CD4-positive, CD25-positive, alpha-beta regulatory T cell (primary cell): ENCODE measurements around the gene FKBP5. TPM values are rescaled to one million over a fixed set of nuclear protein-coding genes. Genes with fewer than 3 reads are reported as not detected.
"Not testable (repeated sequence)": the region's sequence is repeated elsewhere in the genome, so short reads cannot be mapped to it uniquely, and the experiment has no call there.

Source experiments
- ATAC-seq, 2 donors: fragments of 150-1000 bp; cut with Tn5 transposase; one replicate each; pipeline ENCODE4 v1.10.0; 2021; ENCODE audit warnings: low read depth in 2 of 2, moderate number of reproducible peaks in 2 of 2, moderate library complexity in 1 of 2
- DNase-seq, 3 donors: peaks; one replicate each; pipeline versions ENCODE4 v3.0.0 to v3.0.0-alpha.2; 2012 to 2022; ENCODE audit warnings: mixed read lengths in 1 of 3
- H3K27ac ChIP-seq: one replicate; pipeline ENCODE4 v1.7.0; 2013; ENCODE audit warnings: mild to moderate bottlenecking, low read length; ENCODE audit not compliant: insufficient read depth, poor library complexity, severe bottlenecking
- H3K27me3 ChIP-seq: one replicate; pipeline ENCODE4 v1.7.0; 2013; ENCODE audit warnings: low read length; ENCODE audit not compliant: control insufficient read depth, insufficient read depth
- H3K36me3 ChIP-seq: one replicate; pipeline ENCODE4 v1.7.0; 2013; ENCODE audit warnings: mild to moderate bottlenecking, low read length, moderate library complexity; ENCODE audit not compliant: control insufficient read depth, insufficient read depth
- H3K4me1 ChIP-seq: 2 replicates; pipeline ENCODE4 v1.7.0; 2013; ENCODE audit warnings: mild to moderate bottlenecking, low read length; ENCODE audit not compliant: insufficient read depth, control insufficient read depth, poor library complexity, severe bottlenecking
- H3K4me3 ChIP-seq: one replicate; pipeline ENCODE4 v1.7.0; 2013; ENCODE audit warnings: low read depth, mild to moderate bottlenecking, low read length, moderate library complexity
- H3K9me3 ChIP-seq, 2 experiments: 1 replicate in 1 of 2; 2 replicates in 1 of 2; pipeline ENCODE4 v1.7.0; 2013; ENCODE audit warnings: low read length in 2 of 2, mild to moderate bottlenecking in 1 of 2, moderate library complexity in 1 of 2; ENCODE audit not compliant: control insufficient read depth in 2 of 2
- H3K27ac Mint-ChIP-seq, 3 donors: one replicate each; pipeline ENCODE4 v1.8.0; 2020 to 2022; ENCODE audit warnings: mild to moderate bottlenecking in 3 of 3, mixed read lengths in 3 of 3, moderate library complexity in 2 of 3
- H3K27me3 Mint-ChIP-seq: one replicate; pipeline ENCODE4 v1.8.0; 2022; ENCODE audit warnings: mild to moderate bottlenecking, mixed read lengths
- H3K36me3 Mint-ChIP-seq: one replicate; pipeline ENCODE4 v1.8.0; 2020; ENCODE audit warnings: mixed read lengths
- H3K4me1 Mint-ChIP-seq, 4 donors: one replicate each; pipeline ENCODE4 v1.8.0; 2020 to 2022; ENCODE audit warnings: mixed read lengths in 4 of 4, mild to moderate bottlenecking in 1 of 4
- H3K4me3 Mint-ChIP-seq, 4 donors: one replicate each; pipeline ENCODE4 v1.8.0; 2020 to 2022; ENCODE audit warnings: mild to moderate bottlenecking in 4 of 4, mixed read lengths in 4 of 4, moderate library complexity in 3 of 4
- H3K9me3 Mint-ChIP-seq, 7 donors: one replicate each; pipeline ENCODE4 v1.8.0; 2020 to 2022; ENCODE audit warnings: mixed read lengths in 7 of 7, mild to moderate bottlenecking in 3 of 7, moderate library complexity in 2 of 7
- polyA plus RNA-seq, 4 donors: library from polyadenylated mRNA; unstranded; fragments of 300-500 nt; fragmentation: Illumina TruSeq; gene quantifications; one replicate each; pipeline ENCODE4 v1.2.3, GENCODE V29; 2021
- total RNA-seq: library from RNA; stranded (reverse); gene quantifications from one replicate; pipeline ENCODE4 v1.2.3, GENCODE V29; 2022

The FKBP5 gene
- total and polyA plus RNA-seq, 5 donors from 2014 or later = 27.5 to 157 (median 71.0) TPM

- no peaks in the 10 kb centered on the region for H3K4me1 ChIP-seq
- DNase-seq (no peak), ATAC-seq (no peak)
- no peaks in the 10 kb centered on the region for H3K27me3 ChIP-seq
- peak overlapping the region in 1 of 3 donors; percentile 2 for H3K27ac Mint-ChIP-seq
- no peak overlapping the region for H3K27ac ChIP-seq
- H3K9me3 ChIP-seq = no peaks in the 10 kb centered on the region
- H3K4me3 Mint-ChIP-seq = no peak overlapping the region
- no peak overlapping the region for H3K4me3 ChIP-seq
- H3K9me3 Mint-ChIP-seq = peaks cover 0 to under 1% (median 0%) of the 10 kb centered on the region in 7 donors
- no peaks in the 10 kb centered on the region for H3K27me3 Mint-ChIP-seq
- no peaks in the 10 kb centered on the region for H3K36me3 ChIP-seq
- no peaks in the 10 kb centered on the region for H3K4me1 Mint-ChIP-seq
- no peaks in the 10 kb centered on the region for H3K36me3 Mint-ChIP-seq
These were observed 10.1 kb upstream of the FKBP5 start for GRCh38 chr6:35698858-35699257.

DNA sequence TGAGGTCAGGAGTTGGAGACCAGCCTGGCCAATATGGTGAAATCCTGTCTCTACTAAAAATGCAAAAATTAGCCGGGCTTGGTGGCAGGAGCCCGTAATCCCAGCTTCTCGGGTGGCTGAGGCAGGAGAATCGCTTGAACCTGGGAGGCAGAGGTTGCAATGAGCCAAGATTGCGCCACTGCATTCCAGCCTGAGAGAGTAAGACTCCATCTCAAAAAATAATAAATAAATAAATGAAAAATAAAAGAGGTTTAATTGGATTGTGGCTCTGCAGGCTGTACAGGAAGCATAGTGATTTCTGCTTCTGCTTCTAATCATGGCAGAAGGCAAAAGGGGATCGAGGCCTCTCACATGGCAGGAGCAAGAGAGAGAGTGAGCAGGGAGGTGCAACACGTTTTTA lies 9.7 kb upstream of the FKBP5 start:
- not testable (repeated sequence) for H3K27ac ChIP-seq, H3K4me3 Mint-ChIP-seq, ATAC-seq, H3K4me3 ChIP-seq, H3K27me3 ChIP-seq, DNase-seq, H3K4me1 ChIP-seq, H3K4me1 Mint-ChIP-seq, H3K9me3 ChIP-seq, H3K36me3 Mint-ChIP-seq, H3K36me3 ChIP-seq, H3K9me3 Mint-ChIP-seq, H3K27ac Mint-ChIP-seq, H3K27me3 Mint-ChIP-seq

DNA sequence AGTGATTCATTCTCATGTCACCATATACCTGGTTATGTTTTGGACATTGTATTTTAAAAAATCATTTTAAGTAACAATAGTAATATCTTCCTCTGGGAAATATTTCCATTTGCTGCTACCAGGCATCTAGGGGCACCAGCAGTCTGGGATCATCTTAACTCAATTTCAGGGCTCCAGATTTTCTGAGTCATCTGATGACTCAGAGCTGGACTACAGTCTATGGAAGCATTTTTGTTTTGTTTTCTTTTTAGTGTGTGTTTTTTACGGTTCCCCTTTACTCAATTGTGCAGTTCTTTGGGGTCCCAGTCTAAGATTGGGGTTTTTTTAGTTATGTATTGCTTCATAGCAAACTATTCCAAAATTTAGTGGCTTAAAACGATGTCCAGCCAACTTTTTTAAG lies 5.7 kb upstream of the FKBP5 start:
- H3K36me3 ChIP-seq = no peaks in the 10 kb centered on the region
- Mint-ChIP-seq H3K27me3 (no peaks in the 10 kb centered on the region), H3K27ac (no peak overlapping the region), H3K4me3 (no peak overlapping the region), H3K36me3 (no peaks in the 10 kb centered on the region), H3K4me1 (peaks cover 0 to 2% (median 0%) of the 10 kb centered on the region in 4 donors), H3K9me3 (no peaks in the 10 kb centered on the region)
- H3K4me3 ChIP-seq = no peak overlapping the region
- no peaks in the 10 kb centered on the region for H3K27me3 ChIP-seq
- H3K9me3 ChIP-seq = no peaks in the 10 kb centered on the region
- ATAC-seq (no peak), DNase-seq (no peak)
- H3K27ac ChIP-seq = no peak overlapping the region
- H3K4me1 ChIP-seq = no peaks in the 10 kb centered on the region

DNA sequence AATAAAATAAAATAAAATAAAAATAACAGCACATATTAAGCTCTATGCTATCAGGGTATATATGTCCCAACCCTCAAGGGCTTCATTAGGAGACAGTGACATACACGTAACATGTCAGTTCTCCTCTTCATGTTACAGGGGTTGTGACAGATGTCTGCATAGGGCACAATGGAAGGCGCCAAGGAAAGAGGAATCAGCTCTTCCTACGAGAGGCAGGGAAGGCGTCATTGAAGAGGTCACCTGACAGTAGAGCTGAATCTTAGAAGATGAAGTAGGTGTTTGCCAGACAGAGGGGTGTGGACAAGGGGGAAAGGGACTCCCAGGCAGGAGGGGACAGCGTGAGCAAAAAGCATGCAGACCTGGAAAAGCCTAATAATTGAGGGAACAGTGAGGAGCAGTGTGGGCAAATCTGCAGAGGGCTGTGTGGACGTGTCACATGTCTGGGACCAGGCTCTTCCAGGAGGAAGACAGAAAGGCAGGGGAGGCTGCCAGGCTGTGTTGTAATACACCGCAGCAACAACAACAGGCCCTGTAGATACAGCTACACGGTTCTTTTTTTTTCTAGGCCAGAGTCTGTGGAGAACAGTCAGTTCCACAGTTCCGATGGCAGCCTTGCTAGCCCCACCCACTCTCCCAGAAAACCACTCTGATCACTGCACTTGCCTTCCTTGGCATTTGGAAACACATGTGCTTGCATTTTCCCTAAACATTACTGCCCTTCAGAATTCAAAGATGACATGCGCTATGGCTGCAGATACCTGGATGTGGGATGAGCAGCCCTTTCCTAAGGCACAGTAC lies 2.5 kb upstream of the FKBP5 start:
- Histone ChIP-seq H3K36me3 (no peaks in the 10 kb centered on the region), H3K9me3 (no peaks in the 10 kb centered on the region), H3K27me3 (no peaks in the 10 kb centered on the region), H3K27ac (no peak overlapping the region), H3K4me1 (peaks cover 19% of the 10 kb centered on the region), H3K4me3 (no peak overlapping the region)
- Mint-ChIP-seq H3K4me3 (no peak overlapping the region), H3K27ac (peak overlapping the region in 1 of 3 donors; percentile 62), H3K36me3 (no peaks in the 10 kb centered on the region), H3K4me1 (peaks cover 5 to 16% (median 9%) of the 10 kb centered on the region in 4 donors), H3K9me3 (no peaks in the 10 kb centered on the region), H3K27me3 (peaks cover 5% of the 10 kb centered on the region)
- no peak for DNase-seq
- no peak for ATAC-seq

GRCh38 chr6:35690484-35690883 lies 1.8 kb upstream of the FKBP5 start:
- peak overlapping the region in 1 of 4 donors; percentile 93 for H3K4me3 Mint-ChIP-seq
- no peak overlapping the region for H3K27ac ChIP-seq
- no peak overlapping the region for H3K4me3 ChIP-seq
- H3K27me3 ChIP-seq = no peaks in the 10 kb centered on the region
- DNase-seq = no peak
- peaks cover 19% of the 10 kb centered on the region for H3K4me1 ChIP-seq
- no peak for ATAC-seq
- no peak overlapping the region for H3K27ac Mint-ChIP-seq
- peaks cover 5% of the 10 kb centered on the region for H3K27me3 Mint-ChIP-seq
- H3K36me3 Mint-ChIP-seq = no peaks in the 10 kb centered on the region
- no peaks in the 10 kb centered on the region for H3K9me3 Mint-ChIP-seq
- no peaks in the 10 kb centered on the region for H3K9me3 ChIP-seq
- no peaks in the 10 kb centered on the region for H3K36me3 ChIP-seq
- H3K4me1 Mint-ChIP-seq = peaks cover 5 to 16% (median 11%) of the 10 kb centered on the region in 4 donors

DNA sequence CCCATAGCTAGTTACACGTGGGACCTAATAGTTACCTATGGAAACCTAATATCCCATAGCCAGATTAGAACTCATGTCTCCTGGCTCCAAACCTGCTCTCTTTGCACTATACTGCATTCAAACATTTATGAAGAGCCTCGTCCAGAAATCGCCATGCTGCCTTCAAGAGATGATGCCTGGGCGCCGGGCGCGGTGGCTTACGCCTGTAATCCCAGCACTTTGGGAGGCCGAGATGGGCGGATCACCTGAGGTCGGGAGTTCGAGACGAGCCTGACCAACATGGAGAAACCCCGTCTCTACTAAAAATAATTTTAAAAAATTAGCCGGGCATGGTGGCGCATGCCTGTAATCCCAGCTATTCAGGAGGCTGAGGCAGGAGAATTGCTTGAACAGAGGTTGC lies 1.3 kb upstream of the FKBP5 start:
- H3K36me3 ChIP-seq, H3K9me3 Mint-ChIP-seq, H3K27me3 ChIP-seq, H3K36me3 Mint-ChIP-seq, H3K27ac Mint-ChIP-seq, DNase-seq, H3K4me3 ChIP-seq, ATAC-seq, H3K9me3 ChIP-seq, H3K27ac ChIP-seq, H3K27me3 Mint-ChIP-seq: not testable (repeated sequence)
- peak overlapping the region; percentile 69 to 93 (median 88) for H3K4me3 Mint-ChIP-seq
- H3K4me1 Mint-ChIP-seq = peaks cover 5 to 16% (median 11%) of the 10 kb centered on the region in 4 donors
- H3K4me1 ChIP-seq = peaks cover 19% of the 10 kb centered on the region

DNA sequence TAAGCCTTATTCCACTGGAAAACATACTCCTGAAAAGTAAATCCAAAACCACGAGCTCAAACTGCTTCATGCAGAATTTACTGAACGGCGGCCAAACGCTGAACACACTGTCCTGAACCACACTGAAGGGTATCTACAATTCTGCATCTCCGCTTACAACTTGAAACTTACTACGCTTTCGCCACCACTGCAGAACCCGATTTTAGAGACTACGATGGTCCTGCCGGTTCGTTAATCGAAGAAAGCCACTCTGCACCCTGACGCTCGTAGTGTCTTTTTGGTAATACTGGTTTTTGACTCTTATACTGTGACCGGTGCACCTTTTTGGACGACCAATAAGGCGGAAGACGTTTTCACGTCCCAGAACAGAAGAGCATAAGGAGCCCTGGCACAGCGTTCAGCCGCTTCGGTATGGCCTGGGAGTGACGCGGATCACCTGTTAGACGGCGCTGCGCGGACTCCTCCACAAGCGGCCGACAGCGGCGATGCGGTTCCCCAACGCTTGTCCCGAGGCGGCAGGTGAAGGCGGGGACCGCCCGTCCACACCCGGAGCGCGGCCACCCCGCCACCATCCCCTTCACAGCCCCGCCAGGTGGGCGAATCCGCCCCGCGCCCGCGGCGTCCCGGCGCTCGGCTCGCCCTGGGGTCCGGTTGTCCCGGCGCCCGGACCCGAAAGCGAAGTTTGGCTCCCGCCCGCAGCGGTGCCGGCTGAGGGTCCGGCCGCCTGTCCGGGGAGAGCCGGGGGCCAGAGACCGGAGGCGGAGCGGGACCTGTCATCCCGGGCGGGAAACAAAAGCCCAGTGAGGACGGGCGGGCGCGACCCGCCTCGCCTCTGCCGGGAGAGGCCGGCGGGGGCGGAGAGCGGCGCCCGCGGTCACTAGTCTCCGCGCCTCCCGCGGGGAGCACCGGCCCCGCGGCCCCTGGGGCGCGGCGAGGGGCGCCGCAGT lies 784 bp downstream of the FKBP5 start:
- Mint-ChIP-seq H3K9me3 (no peaks in the 10 kb centered on the region), H3K4me1 (peaks cover 5 to 22% (median 11%) of the 10 kb centered on the region in 4 donors), H3K27ac (peak overlapping the region; percentile 79 to 91 (median 91)), H3K4me3 (peak overlapping the region; percentile 93 to 100 (median 96)), H3K36me3 (no peaks in the 10 kb centered on the region), H3K27me3 (peaks cover 5% of the 10 kb centered on the region)
- Histone ChIP-seq H3K27ac (peak overlapping the region; percentile 74), H3K9me3 (no peaks in the 10 kb centered on the region), H3K4me1 (peaks cover 19% of the 10 kb centered on the region), H3K36me3 (no peaks in the 10 kb centered on the region), H3K27me3 (no peaks in the 10 kb centered on the region), H3K4me3 (peak overlapping the region; percentile 97)
- peak; percentile 47 to 50 for ATAC-seq
- DNase-seq = peak; percentile 42 to 78 (median 49)
